Neural progenitor cell (in vitro differentiated cells): ENCODE results near the gene TMEM179. TPM values are rescaled to one million over a fixed set of nuclear protein-coding genes. Genes with fewer than 3 reads are reported as not detected.

Experiments used
- DNase-seq: peaks from one replicate; pipeline ENCODE4 v3.0.0-alpha.2; 2016; ENCODE audit warnings: low spot score
- H2AFZ ChIP-seq: fragments of 200-600 bp; sonication (generic); replicated peaks from 2 replicates; pipeline ENCODE4 v1.6.1; 2016; ENCODE audit warnings: antibody characterized with exemption
- H3F3A ChIP-seq: fragments of 200-600 bp; sonication (generic); 2 replicates; pipeline ENCODE4 v1.6.1; 2016; ENCODE audit warnings: antibody characterized with exemption, low read depth
- H3K27ac ChIP-seq: fragments of 200-600 bp; sonication (generic); 2 replicates; pipeline ENCODE4 v1.5.1; 2016; ENCODE audit warnings: mild to moderate bottlenecking
- H3K27me3 ChIP-seq: fragments of 200-600 bp; sonication (generic); 2 replicates; pipeline ENCODE4 v1.6.1; 2016; ENCODE audit warnings: mild to moderate bottlenecking, moderate library complexity
- H3K36me3 ChIP-seq: fragments of 200-600 bp; sonication (generic); 2 replicates; pipeline ENCODE4 v1.5.1; 2016
- H3K4me1 ChIP-seq: fragments of 200-600 bp; sonication (generic); 2 replicates; pipeline ENCODE4 v1.6.1; 2016; ENCODE audit warnings: mixed run types
- H3K4me2 ChIP-seq: fragments of 200-600 bp; sonication (generic); 2 replicates; pipeline ENCODE4 v1.6.1; 2016
- H3K4me3 ChIP-seq: fragments of 200-600 bp; sonication (generic); 2 replicates; pipeline ENCODE4 v1.5.1; 2016
- H3K79me2 ChIP-seq: fragments of 200-600 bp; sonication (generic); 2 replicates; pipeline ENCODE4 v1.6.1; 2016; ENCODE audit warnings: low read depth
- H3K9ac ChIP-seq: fragments of 200-600 bp; sonication (generic); 2 replicates; pipeline ENCODE4 v1.6.1; 2016
- H3K9me3 ChIP-seq: fragments of 200-600 bp; sonication (generic); 2 replicates; pipeline ENCODE4 v1.5.1; 2016; ENCODE audit warnings: low read depth
- H4K20me1 ChIP-seq: fragments of 200-600 bp; sonication (generic); 2 replicates; pipeline ENCODE4 v1.6.1; 2016; ENCODE audit warnings: low read depth
- H3K27ac Mint-ChIP-seq: 3 replicates; pipeline ENCODE4 v1.8.0; 2021; ENCODE audit warnings: mixed read lengths
- H3K27me3 Mint-ChIP-seq: 2 replicates; pipeline ENCODE4 v1.8.0; 2022; ENCODE audit warnings: low read depth, mild to moderate bottlenecking, inconsistent platforms, moderate library complexity, mixed read lengths; ENCODE audit not compliant: insufficient read depth
- H3K36me3 Mint-ChIP-seq: 3 replicates; pipeline ENCODE4 v1.8.0; 2021; ENCODE audit warnings: mixed read lengths
- H3K4me1 Mint-ChIP-seq: 3 replicates; pipeline ENCODE4 v1.8.0; 2021; ENCODE audit warnings: mixed read lengths
- H3K4me3 Mint-ChIP-seq: 3 replicates; pipeline ENCODE4 v1.8.0; 2021; ENCODE audit warnings: mild to moderate bottlenecking, moderate library complexity, mixed read lengths
- H3K9me3 Mint-ChIP-seq: 3 replicates; pipeline ENCODE4 v1.8.0; 2020; ENCODE audit warnings: mixed read lengths
- EZH2 ChIP-seq: fragments of 200-600 bp; sonication (generic); IDR thresholded peaks from 2 replicates; pipeline ENCODE4 v1.6.1; 2017; ENCODE audit warnings: antibody characterized with exemption, mild to moderate bottlenecking, moderate library complexity
- EZH2phosphoT487 ChIP-seq: fragments of 200-600 bp; sonication (generic); IDR thresholded peaks from 2 replicates; pipeline ENCODE4 v1.6.1; 2017; ENCODE audit warnings: antibody characterized with exemption
- total RNA-seq: library from RNA; depleted of rRNA; stranded (reverse); fragments of >200 nt; gene quantifications from 2 replicates; pipeline ENCODE4 v1.2.3, GENCODE V29; 2015; ENCODE audit warnings: low replicate concordance
- TF ChIP-seq, protein P1 (sequence below): fragments of 200-600 bp; sonication (generic); IDR thresholded peaks from 2 replicates; pipeline ENCODE4 v1.5.1; 2017; ENCODE audit warnings: antibody characterized with exemption, mild to moderate bottlenecking

Gene TMEM179
- total RNA-seq, 1 donor from 2014 or later = 0.77 TPM

DNA sequence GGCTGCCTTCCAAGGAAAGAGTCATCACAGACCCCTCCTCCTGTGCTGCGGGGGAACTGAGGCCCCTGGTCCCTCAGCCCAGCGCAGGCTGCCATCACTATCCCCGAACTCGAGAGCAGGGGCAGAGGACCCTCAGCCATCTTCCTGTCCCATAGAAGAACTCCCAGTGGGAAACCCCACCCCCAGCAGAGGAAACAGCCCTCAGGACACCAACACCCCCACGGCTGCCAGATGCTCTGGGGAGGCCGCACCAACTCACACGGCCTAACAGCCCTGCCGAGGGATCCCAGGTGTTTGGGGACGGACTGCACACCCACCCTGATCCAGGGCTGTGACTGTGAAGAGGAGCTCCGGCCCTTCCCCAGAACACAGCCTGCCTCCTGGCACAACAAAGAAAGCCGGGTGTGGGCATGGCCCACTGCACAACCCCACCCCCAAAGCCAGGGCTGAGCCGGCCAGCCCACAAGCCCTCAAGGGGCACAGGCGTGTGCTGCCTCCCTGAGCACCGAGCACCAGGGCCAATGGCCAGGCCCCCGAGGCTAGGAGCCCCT, 41.3 kb downstream of the TMEM179 start:
- Histone ChIP-seq H3K4me2 (no peak overlapping the region), H4K20me1 (no peaks in the 10 kb centered on the region), H3K4me3 (no peak overlapping the region), H3K4me1 (peaks cover 7% of the 10 kb centered on the region), H3K27ac (no peak overlapping the region), H3K9ac (no peak overlapping the region), H3K36me3 (no peaks in the 10 kb centered on the region), H3K79me2 (no peaks in the 10 kb centered on the region), H3F3A (no peaks in the 10 kb centered on the region), H3K9me3 (no peaks in the 10 kb centered on the region), H3K27me3 (no peaks in the 10 kb centered on the region), H2AFZ (peak overlapping the region; percentile 37)
- DNase-seq = no peak
- Mint-ChIP-seq H3K4me1 (peaks cover 9% of the 10 kb centered on the region), H3K27me3 (peaks cover 17% of the 10 kb centered on the region), H3K4me3 (no peak overlapping the region), H3K27ac (no peak overlapping the region), H3K9me3 (peaks cover 2% of the 10 kb centered on the region), H3K36me3 (no peaks in the 10 kb centered on the region)
- TF ChIP-seq, protein P1, sequence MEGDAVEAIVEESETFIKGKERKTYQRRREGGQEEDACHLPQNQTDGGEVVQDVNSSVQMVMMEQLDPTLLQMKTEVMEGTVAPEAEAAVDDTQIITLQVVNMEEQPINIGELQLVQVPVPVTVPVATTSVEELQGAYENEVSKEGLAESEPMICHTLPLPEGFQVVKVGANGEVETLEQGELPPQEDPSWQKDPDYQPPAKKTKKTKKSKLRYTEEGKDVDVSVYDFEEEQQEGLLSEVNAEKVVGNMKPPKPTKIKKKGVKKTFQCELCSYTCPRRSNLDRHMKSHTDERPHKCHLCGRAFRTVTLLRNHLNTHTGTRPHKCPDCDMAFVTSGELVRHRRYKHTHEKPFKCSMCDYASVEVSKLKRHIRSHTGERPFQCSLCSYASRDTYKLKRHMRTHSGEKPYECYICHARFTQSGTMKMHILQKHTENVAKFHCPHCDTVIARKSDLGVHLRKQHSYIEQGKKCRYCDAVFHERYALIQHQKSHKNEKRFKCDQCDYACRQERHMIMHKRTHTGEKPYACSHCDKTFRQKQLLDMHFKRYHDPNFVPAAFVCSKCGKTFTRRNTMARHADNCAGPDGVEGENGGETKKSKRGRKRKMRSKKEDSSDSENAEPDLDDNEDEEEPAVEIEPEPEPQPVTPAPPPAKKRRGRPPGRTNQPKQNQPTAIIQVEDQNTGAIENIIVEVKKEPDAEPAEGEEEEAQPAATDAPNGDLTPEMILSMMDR = no peak
- TF ChIP-seq EZH2 = no peak
- no peak for TF ChIP-seq EZH2phosphoT487

DNA sequence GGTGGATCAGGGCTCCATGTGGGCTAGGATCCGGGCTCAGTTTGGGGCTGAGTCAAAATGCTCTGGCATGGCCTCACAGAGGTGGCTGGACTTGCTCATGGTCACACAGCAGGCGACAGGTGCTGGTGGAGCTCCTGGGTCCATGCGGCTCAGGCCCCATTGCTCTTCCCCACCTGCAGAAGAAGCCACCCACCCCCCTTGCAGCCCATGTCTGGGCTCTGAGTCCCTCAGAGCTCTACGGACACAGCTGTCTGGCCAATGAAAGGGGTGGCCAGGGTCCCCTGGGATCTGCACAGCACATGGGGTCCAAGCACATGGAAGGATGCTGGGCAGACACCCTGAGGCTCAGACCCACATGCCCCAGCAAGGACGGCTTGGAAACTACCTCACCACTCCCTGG, 42.0 kb downstream of the TMEM179 start:
- peaks cover 2% of the 10 kb centered on the region for H3K9me3 Mint-ChIP-seq
- peaks cover 18% of the 10 kb centered on the region for H3K27me3 Mint-ChIP-seq
- H3K9ac ChIP-seq = no peak overlapping the region
- H3K36me3 Mint-ChIP-seq = no peaks in the 10 kb centered on the region
- no peak overlapping the region for H3K4me3 Mint-ChIP-seq
- no peak for DNase-seq
- TF ChIP-seq, protein P1 = no peak
- no peak for TF ChIP-seq EZH2
- TF ChIP-seq EZH2phosphoT487 = no peak
- no peak overlapping the region for H3K27ac ChIP-seq
- no peak overlapping the region for H3K4me3 ChIP-seq
- H3K4me1 Mint-ChIP-seq = peaks cover 9% of the 10 kb centered on the region
- H3K79me2 ChIP-seq = no peaks in the 10 kb centered on the region
- no peak overlapping the region for H3K27ac Mint-ChIP-seq
- no peak overlapping the region for H2AFZ ChIP-seq
- no peaks in the 10 kb centered on the region for H3K27me3 ChIP-seq
- H3K4me2 ChIP-seq = no peak overlapping the region
- H3K9me3 ChIP-seq = no peaks in the 10 kb centered on the region
- H4K20me1 ChIP-seq = no peaks in the 10 kb centered on the region
- no peaks in the 10 kb centered on the region for H3F3A ChIP-seq
- H3K4me1 ChIP-seq = peaks cover 7% of the 10 kb centered on the region
- no peaks in the 10 kb centered on the region for H3K36me3 ChIP-seq

DNA sequence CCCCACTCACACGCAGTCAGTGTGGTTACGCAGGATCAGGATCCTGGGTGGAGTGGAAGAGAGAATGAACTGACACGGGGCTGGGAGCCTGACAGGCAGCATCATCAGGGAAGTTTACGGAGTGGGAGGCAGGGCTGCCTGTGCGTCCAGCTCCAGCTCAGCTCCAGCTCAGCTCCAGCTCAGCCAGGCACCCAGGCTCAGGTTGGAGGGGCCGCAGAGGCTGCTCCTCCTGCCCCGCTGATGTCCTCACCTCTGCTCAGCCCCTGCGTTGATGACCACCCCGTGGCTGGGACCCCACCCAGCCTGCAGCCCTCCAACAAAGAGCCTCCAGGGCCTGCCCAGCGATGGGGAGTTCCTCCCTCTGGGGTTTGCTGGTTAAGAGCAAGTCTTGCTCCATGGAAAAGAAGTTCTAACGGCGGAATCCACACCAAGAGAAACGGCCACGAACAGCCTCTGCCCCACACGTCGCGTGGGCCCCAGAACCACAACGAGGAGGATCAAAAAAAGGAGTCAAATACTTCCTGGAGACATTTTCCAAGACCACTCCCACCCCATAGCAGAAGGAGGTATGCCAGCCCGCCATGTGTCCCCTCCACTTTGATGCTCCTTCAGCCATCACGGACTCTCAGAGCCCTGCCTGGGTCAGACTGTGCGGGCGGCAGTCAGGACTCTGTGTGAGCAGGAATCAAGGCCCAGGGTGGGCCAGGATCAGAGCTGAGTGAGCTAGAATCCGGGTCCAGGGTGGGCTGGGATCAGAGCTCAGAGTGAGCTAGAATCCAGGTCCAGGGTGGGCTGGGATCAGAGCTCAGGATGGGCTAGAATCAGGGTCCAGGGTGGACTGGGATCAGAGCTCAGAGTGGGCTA, 42.7 kb downstream of the TMEM179 start:
- Histone ChIP-seq H3K4me1 (peaks cover 7% of the 10 kb centered on the region), H3K4me2 (no peak overlapping the region), H3K9ac (no peak overlapping the region), H3K79me2 (no peaks in the 10 kb centered on the region), H3K36me3 (no peaks in the 10 kb centered on the region), H3K27ac (no peak overlapping the region), H4K20me1 (no peaks in the 10 kb centered on the region), H3K9me3 (no peaks in the 10 kb centered on the region), H3F3A (no peaks in the 10 kb centered on the region), H3K27me3 (no peaks in the 10 kb centered on the region), H3K4me3 (no peak overlapping the region), H2AFZ (no peak overlapping the region)
- Mint-ChIP-seq H3K4me3 (no peak overlapping the region), H3K36me3 (no peaks in the 10 kb centered on the region), H3K4me1 (peaks cover 9% of the 10 kb centered on the region), H3K9me3 (peaks cover 2% of the 10 kb centered on the region), H3K27me3 (peaks cover 18% of the 10 kb centered on the region), H3K27ac (peak overlapping the region; percentile 34)
- DNase-seq = no peak
- TF ChIP-seq EZH2 (no peak), EZH2phosphoT487 (no peak)
- TF ChIP-seq, protein P1 = no peak
